A549 treated with RU486 at 1 μM for 4 hours (cell line): ENCODE measurements around the gene TMC1. TPM values are rescaled to one million over a fixed set of nuclear protein-coding genes. Genes with fewer than 3 reads are reported as not detected.

Source experiments
- total RNA-seq: library from RNA; stranded (reverse); fragments of 200-300 nt; extraction: Qiagen RNA extraction; gene quantifications from 5 replicates; pipeline ENCODE4 v1.2.3, GENCODE V29; 2022; ENCODE audit warnings: low read depth

TMC1 gene
- 0.20 to 0.45 TPM in 2 of 5 replicates, not detected in the others for total RNA-seq

DNA sequence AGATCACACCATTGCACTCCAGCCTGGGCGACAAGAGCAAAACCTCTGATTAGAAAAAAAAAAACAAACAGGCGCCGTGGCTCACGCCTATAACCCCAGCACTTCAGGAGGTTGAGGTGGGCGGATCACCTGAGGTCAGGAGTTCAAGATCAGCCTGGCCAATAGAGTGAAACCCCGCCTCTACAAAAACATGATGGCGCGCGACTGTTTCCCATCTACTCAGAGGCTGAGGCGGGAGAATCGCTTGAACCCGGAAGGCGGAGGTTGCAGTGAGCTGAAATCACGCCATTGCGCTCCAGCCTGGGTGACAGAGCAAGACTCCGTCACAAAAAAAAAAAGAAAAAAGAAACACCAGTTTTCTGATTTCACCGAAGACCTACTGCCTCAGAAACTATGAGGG, at the start of gene TMC1:
Gene TMC1, plus strand, starts transcription at position 193 of the 400 bp plus-strand sequence. CDS start 127,041 bp downstream, outside the sequence.

Other genes with a start within 250 kb of the TMC1 start
- gene ZFAND5, start 156.4 kb upstream of the TMC1 start, total RNA-seq: 130 to 167 TPM (median 136 TPM) in 5 replicates